Kidney (tissue), 14 donors: ENCODE measurements around the gene ROCK2. TPM values are rescaled to one million over a fixed set of nuclear protein-coding genes. Genes with fewer than 3 reads are reported as not detected.

Experiments used
- DNase-seq, 5 donors: peaks; one replicate each; pipeline ENCODE4 v3.0.0-alpha.2; 2013 to 2020
- FAIRE-seq: peaks from 2 replicates; lab custom pipeline; 2012; peaks lifted over from hg19 to GRCh38; lab: Jason Lieb, UNC
- H3K27ac ChIP-seq, 2 donors: one replicate each; pipeline ENCODE4 v1.7.0; 2013; ENCODE audit warnings: low read depth in 2 of 2, low read length in 2 of 2, inconsistent platforms in 1 of 2
- H3K27me3 ChIP-seq: one replicate; pipeline ENCODE4 v1.7.1; 2013; ENCODE audit warnings: low read length, inconsistent platforms; ENCODE audit not compliant: control insufficient read depth, insufficient read depth
- H3K36me3 ChIP-seq, 3 donors: one replicate each; pipeline versions ENCODE4 v1.7.0 to v1.7.1; 2013; ENCODE audit warnings: low read length in 3 of 3, control low read depth in 1 of 3, inconsistent platforms in 1 of 3; ENCODE audit not compliant: insufficient read depth in 3 of 3, control insufficient read depth in 2 of 3
- H3K4me1 ChIP-seq, 3 donors: one replicate each; pipeline versions ENCODE4 v1.7.0 to v1.7.1; 2013; ENCODE audit warnings: low read length in 3 of 3, inconsistent platforms in 1 of 3, low read depth in 1 of 3; ENCODE audit not compliant: control insufficient read depth in 2 of 3, insufficient read depth in 2 of 3
- H3K4me3 ChIP-seq, 3 donors: one replicate each; pipeline versions ENCODE4 v1.7.0 to v1.8.1; 2013; ENCODE audit warnings: low read length in 3 of 3, control low read depth in 1 of 3, inconsistent platforms in 1 of 3
- H3K9ac ChIP-seq, 3 donors: one replicate each; pipeline versions ENCODE4 v1.7.0 to v1.7.1; 2013; ENCODE audit warnings: low read length in 3 of 3, control low read depth in 1 of 3, inconsistent platforms in 1 of 3
- H3K9me3 ChIP-seq, 3 donors: one replicate each; pipeline versions ENCODE4 v1.7.0 to v1.7.1; 2013; ENCODE audit warnings: low read length in 3 of 3, control low read depth in 1 of 3, inconsistent platforms in 1 of 3; ENCODE audit not compliant: control insufficient read depth in 2 of 3, insufficient read depth in 1 of 3
- CTCF ChIP-seq: IDR thresholded peaks from 3 replicates; pipeline ENCODE4 v1.5.1; 2012; ENCODE audit warnings: mild to moderate bottlenecking, moderate library complexity, borderline replicate concordance; ENCODE audit not compliant: insufficient read depth; ENCODE audit errors: extremely low read depth
- intact Hi-C: fragments of 100-400 bp; cut with DNase I; formaldehyde crosslinking; loops from one replicate; pipeline ENCODE4 v1.11.1; 2022
- polyA plus RNA-seq: library from polyadenylated mRNA; stranded (reverse); fragments of 350-450 nt; fragmentation: Illumina TruSeq; extraction: RNeasy Lipid Tissue Mini Kit (QIAGEN cat#74804); gene quantifications from one replicate; pipeline ENCODE4 v1.2.3, GENCODE V29; 2014; ENCODE audit warnings: low read depth, low replicate concordance; ENCODE audit not compliant: insufficient read depth
- total RNA-seq: library from RNA; stranded (reverse); fragmentation: NEBNext Ultra II Directional; extraction: Animal tissue kit (Norgen Biotek cat#: 25700); gene quantifications from one replicate; pipeline ENCODE4 v1.2.1, GENCODE V29; 2021
- donor health status: control.
- donor health status: control.
- donor health status: control.
- donor health status: control.
- donor health status: control.
- donor health status: DM: yes; HTN: yes; CAD: no.
- donor health status: Normal renal cell carcinoma (clear cell type).

The ROCK2 gene
- total and polyA plus RNA-seq, 2 donors from 2014 or later, result 6.7 to 58.3 TPM

GRCh38 chr2:11187083-11187619 is 157.3 kb downstream of the ROCK2 start:
- no peak for DNase-seq
- no peak for TF ChIP-seq CTCF
- H3K36me3 ChIP-seq, result peaks cover 2 to 12% (median 5%) of the 10 kb centered on the region in 3 donors
- H3K27me3 ChIP-seq, result no peaks in the 10 kb centered on the region
- H3K4me3 ChIP-seq, result no peak overlapping the region
- no peak for FAIRE-seq
- no peaks in the 10 kb centered on the region for H3K4me1 ChIP-seq
- intact Hi-C loops, result no loop called here
- H3K27ac ChIP-seq, result no peak overlapping the region
- H3K9ac ChIP-seq, result no peak overlapping the region
- H3K9me3 ChIP-seq, result no peaks in the 10 kb centered on the region

GRCh38 chr2:11186145-11186544 is 158.3 kb downstream of the ROCK2 start:
- Histone ChIP-seq H3K27ac (no peak overlapping the region), H3K4me3 (no peak overlapping the region), H3K4me1 (no peaks in the 10 kb centered on the region), H3K9ac (no peak overlapping the region), H3K27me3 (no peaks in the 10 kb centered on the region), H3K9me3 (no peaks in the 10 kb centered on the region), H3K36me3 (peaks cover under 1 to 12% (median 5%) of the 10 kb centered on the region in 3 donors)
- DNase-seq (no peak), FAIRE-seq (no peak)
- TF ChIP-seq CTCF, result no peak
- intact Hi-C loops, result no loop called here

GRCh38 chr2:11182951-11183350 is 161.5 kb downstream of the ROCK2 start:
- DNase-seq, result no peak
- Histone ChIP-seq H3K27me3 (no peaks in the 10 kb centered on the region), H3K27ac (no peak overlapping the region), H3K9ac (no peak overlapping the region), H3K4me1 (no peaks in the 10 kb centered on the region), H3K36me3 (peaks cover 0 to 9% (median 6%) of the 10 kb centered on the region in 3 donors), H3K9me3 (no peaks in the 10 kb centered on the region), H3K4me3 (no peak overlapping the region)
- FAIRE-seq, result no peak
- intact Hi-C loops, result no loop called here
- no peak for TF ChIP-seq CTCF

- Histone ChIP-seq H3K36me3 (peaks cover 0 to 9% (median 3%) of the 10 kb centered on the region in 3 donors), H3K4me3 (no peak overlapping the region), H3K27me3 (no peaks in the 10 kb centered on the region), H3K9me3 (no peaks in the 10 kb centered on the region), H3K9ac (no peak overlapping the region), H3K27ac (no peak overlapping the region), H3K4me1 (no peaks in the 10 kb centered on the region)
- no peak for TF ChIP-seq CTCF
- DNase-seq (no peak), FAIRE-seq (no peak)
- intact Hi-C loops, result no loop called here
Measured at GRCh38 chr2:11180653-11181052, 163.8 kb downstream of the ROCK2 start.
